GM12878 (cell line): ENCODE measurements around the gene PITPNC1. TPM values are rescaled to one million over a fixed set of nuclear protein-coding genes. Genes with fewer than 3 reads are reported as not detected.

Experiments used
- ATAC-seq: fragments of 200-7000 bp; cut with Tn5 transposase; 3 replicates; pipeline ENCODE4 v1.9.1; 2020; ENCODE audit warnings: mild to moderate bottlenecking, moderate library complexity
- BruUV-seq: library from RNA; stranded (reverse); fragments of 400-500 nt; replicated peaks from 2 replicates; lab custom pipeline; 2021; lab: Mats Ljungman, UMichigan
- CTCF ChIA-PET: fragments of 300-600 bp; sonication (Branson Sonifier 250); formaldehyde crosslinking; extraction: SDS; loops from one replicate; lab custom pipeline; 2021; ENCODE audit warnings: inconsistent platforms; lab: Yijun Ruan, JAX
- POLR2A ChIA-PET: fragments of 350-600 bp; formaldehyde crosslinking; extraction: SDS; loops from one replicate; lab custom pipeline; 2021; ENCODE audit warnings: inconsistent platforms; lab: Charles Lee
- RAD21 ChIA-PET: fragments of 300-600 bp; sonication (Branson Sonifier 250); formaldehyde crosslinking; loops from one replicate; lab custom pipeline; 2023; ENCODE audit warnings: antibody characterized with exemption; ENCODE audit not compliant: unreplicated experiment; lab: Charles Lee
- SMC1A ChIA-PET: fragments of 300-600 bp; sonication (Branson Sonifier 250); formaldehyde crosslinking; loops from one replicate; lab custom pipeline; 2023; ENCODE audit not compliant: unreplicated experiment, uncharacterized antibody; lab: Charles Lee
- DNase-seq: peaks from one replicate; pipeline ENCODE4 v3.0.0-alpha.2; 2011; ENCODE audit warnings: low read depth, low spot score
- FAIRE-seq: peaks from 3 replicates; lab custom pipeline; 2011; peaks lifted over from hg19 to GRCh38; lab: Jason Lieb, UNC
- H2AFZ ChIP-seq: 2 replicates; pipeline ENCODE4 v1.6.0; 2011; ENCODE audit warnings: low read depth, low read length, control low read depth; ENCODE audit not compliant: control insufficient read depth
- H3K27ac ChIP-seq: 2 replicates; pipeline ENCODE4 v1.5.1; 2011; ENCODE audit warnings: control low read depth; ENCODE audit not compliant: control insufficient read depth, insufficient read depth
- H3K27me3 ChIP-seq, 2 experiments: replicated peaks in 1 of 2; 2 replicates each; pipeline versions ENCODE4 v1.6.0 to v1.6.1; 2011; ENCODE audit warnings: low read length in 1 of 2; ENCODE audit not compliant: control insufficient read depth in 2 of 2, insufficient read depth in 2 of 2
- H3K36me3 ChIP-seq, 2 experiments: 2 replicates each; pipeline ENCODE4 v1.5.1; 2011; ENCODE audit warnings: low read length in 1 of 2; ENCODE audit not compliant: control insufficient read depth in 2 of 2, insufficient read depth in 2 of 2
- H3K4me1 ChIP-seq: 2 replicates; pipeline ENCODE4 v1.6.1; 2011; ENCODE audit warnings: mild to moderate bottlenecking, low read length, moderate library complexity, mixed read lengths; ENCODE audit not compliant: control insufficient read depth, insufficient read depth
- H3K4me2 ChIP-seq: 2 replicates; pipeline ENCODE4 v1.6.0; 2011; ENCODE audit warnings: control low read depth; ENCODE audit not compliant: control insufficient read depth, insufficient read depth
- H3K4me3 ChIP-seq: fragments of 200-600 bp; sonication (generic); 2 replicates; pipeline ENCODE4 v1.5.1; 2016
- H3K79me2 ChIP-seq: 2 replicates; pipeline ENCODE4 v1.6.0; 2011; ENCODE audit warnings: low read length; ENCODE audit not compliant: control insufficient read depth, insufficient read depth
- H3K9ac ChIP-seq: 2 replicates; pipeline ENCODE4 v1.8.0; 2011; ENCODE audit warnings: low read length, control low read depth, mixed read lengths; ENCODE audit not compliant: control insufficient read depth, insufficient read depth
- H3K9me3 ChIP-seq: replicated peaks from 3 replicates; pipeline ENCODE4 v1.5.1; 2011; ENCODE audit warnings: mild to moderate bottlenecking, low read length; ENCODE audit not compliant: control insufficient read depth, insufficient read depth
- H4K20me1 ChIP-seq: 2 replicates; pipeline ENCODE4 v1.6.0; 2011; ENCODE audit not compliant: control insufficient read depth, insufficient read depth
- BRCA1 ChIP-seq: IDR thresholded peaks from 2 replicates; pipeline ENCODE4 v1.6.1; 2011; ENCODE audit warnings: low read depth, low read length, improper control_type of control experiment
- CREM ChIP-seq: IDR thresholded peaks from 2 replicates; pipeline ENCODE4 v1.6.1; 2014; ENCODE audit warnings: antibody characterized with exemption, low read depth
- EED ChIP-seq: sonication (generic); IDR thresholded peaks from 2 replicates; pipeline ENCODE4 v1.6.1; 2016; ENCODE audit warnings: antibody characterized with exemption, low read depth
- RB1 ChIP-seq: fragments of 450-650 bp; formaldehyde crosslinking; IDR thresholded peaks from 2 replicates; pipeline ENCODE4 v1.6.1; 2017; ENCODE audit warnings: mild to moderate bottlenecking, borderline replicate concordance
- YY1 ChIP-seq: IDR thresholded peaks from 2 replicates; pipeline ENCODE4 v1.6.1; 2011; ENCODE audit warnings: low read depth, mild to moderate bottlenecking, low read length
- WGBS: methylation state at CpG from one replicate; pipeline ENCODE4 v1.1.6; 2016; ENCODE audit warnings: low lambda C conversion rate; ENCODE audit not compliant: insufficient replicate concordance, insufficient coverage; ENCODE audit errors: missing lambda C conversion rate; 5-methylcytosine and 5-hydroxymethylcytosine counted together
- in situ Hi-C: fragments of 300-500 bp; cut with MboI; formaldehyde crosslinking; loops from 9 replicates; pipeline ENCODE4 v1.14.3; 2018; ENCODE audit warnings: mixed read lengths
- intact Hi-C: fragments of 100-400 bp; cut with micrococcal nuclease; formaldehyde crosslinking; loops from one replicate; pipeline ENCODE4 v1.14.2; 2022; ENCODE audit not compliant: unreplicated experiment
- polyA plus RNA-seq, 11 experiments: library from polyadenylated mRNA; depleted of rRNA in 4 of 11; unstranded in 6 of 11; stranded (reverse) in 5 of 11; fragments of >200 nt; fragmentation: Nextera tagmentation in 4 of 11; fragmentation: Illumina TruSeq in 1 of 11; extraction: Ambion mirVana in 4 of 11; extraction: Trizol in 1 of 11; gene quantifications; 1 replicate in 1 of 11; 2 replicates in 10 of 11; pipeline versions ENCODE4 v1.2.1 to v1.2.3, GENCODE V29; 2011 to 2016; ENCODE audit warnings: inconsistent platforms in 2 of 11, missing spikeins in 2 of 11, low read depth in 1 of 11
- total RNA-seq, 4 experiments: library from RNA; depleted of rRNA in 3 of 4; stranded (reverse); fragments of >200 nt in 3 of 4; fragmentation: Illumina TruSeq in 1 of 4; extraction: Trizol in 1 of 4; gene quantifications; 2 replicates each; pipeline versions ENCODE4 v1.2.1 to v1.2.3, GENCODE V29; 2013 to 2021
- TF ChIP-seq, protein P1 (sequence below), 3 experiments: IDR thresholded peaks in 2 of 3; conservative IDR thresholded peaks in 1 of 3; 2 replicates each; pipeline ENCODE4 v1.5.1; 2011; ENCODE audit warnings: low read depth in 3 of 3, low read length in 3 of 3, mild to moderate bottlenecking in 3 of 3, control low read depth in 2 of 3, moderate library complexity in 2 of 3, inconsistent platforms in 1 of 3, mixed read lengths in 1 of 3; ENCODE audit not compliant: control insufficient read depth in 2 of 3, insufficient read depth in 1 of 3; ENCODE audit errors: extremely low read depth in 1 of 3
- TF ChIP-seq, protein P2 (sequence below): IDR thresholded peaks from 2 replicates; pipeline ENCODE4 v1.6.1; 2011; ENCODE audit warnings: borderline replicate concordance, low read depth, mild to moderate bottlenecking, moderate library complexity, mixed read lengths, low read length; ENCODE audit not compliant: insufficient read depth; ENCODE audit errors: extremely low read length
- TF ChIP-seq, protein P3 (sequence below): fragments of 450-650 bp; IDR thresholded peaks from 2 replicates; pipeline ENCODE4 v1.6.1; 2017; ENCODE audit warnings: mild to moderate bottlenecking, moderate library complexity
- TF ChIP-seq, protein P4 (sequence below): fragments of 450-650 bp; IDR thresholded peaks from 2 replicates; pipeline ENCODE4 v1.6.1; 2017; ENCODE audit warnings: mild to moderate bottlenecking, moderate library complexity

Gene PITPNC1
- total and polyA plus RNA-seq, 10 of the 15 experiments (the other 5 are each of a cell fraction or from before 2014, with no cell fraction given), result 12.2 to 62.4 (median 47.3) TPM

DNA sequence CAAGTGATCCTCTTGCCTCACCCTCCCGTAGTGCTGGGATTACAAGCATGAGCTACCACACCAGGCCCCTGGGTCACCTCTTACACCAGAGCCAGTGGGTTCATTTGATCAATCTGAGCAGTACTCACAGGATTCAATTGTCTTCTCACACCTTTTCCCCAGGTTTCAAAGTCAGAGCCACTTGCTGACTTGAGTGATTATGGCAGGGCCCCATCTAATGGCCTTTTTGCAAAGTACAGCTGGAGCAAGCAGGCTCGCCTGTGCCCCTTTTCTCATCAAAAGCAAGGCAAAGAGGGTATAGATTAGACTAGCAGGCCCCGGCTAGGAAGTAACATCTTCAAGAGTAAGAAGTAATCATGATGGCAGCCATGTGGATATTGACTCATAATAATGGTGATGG lies 225.9 kb downstream of the PITPNC1 start:
- ChIA-PET CTCF (interaction anchor here (0.7 to 10.6 kb wide), 35 partner anchors 8 to 228 kb away, joined by 3 to 163 read pairs (median 6); partner anchors contain the start of gene PITPNC1), POLR2A (interaction anchor here (0.6 to 1.9 kb wide), 8 partner anchors 9 to 223 kb away, joined by 3 to 8 read pairs (median 6); no protein-coding TSS in a partner anchor), RAD21 (interaction anchor here (0.7 to 6.3 kb wide), 27 partner anchors 9 to 243 kb away, joined by 3 to 58 read pairs (median 4); no protein-coding TSS in a partner anchor), SMC1A (interaction anchor here (0.7 to 5.9 kb wide), 32 partner anchors 9 to 229 kb away, joined by 3 to 89 read pairs (median 5); no protein-coding TSS in a partner anchor)
- Histone ChIP-seq H3K9ac (0 out of 2 replicates have a peak overlapping the region, but pooled peaks have one; percentile 38), H4K20me1 (no peaks in the 10 kb centered on the region), H3K27ac (peak overlapping the region; percentile 46), H3K27me3 (no peaks in the 10 kb centered on the region), H3K4me3 (no peak overlapping the region), H3K9me3 (peaks cover 4% of the 10 kb centered on the region; the same call in 2 of the 3 replicates), H3K79me2 (no peaks in the 10 kb centered on the region; the same call in none of the 2 replicates), H3K4me2 (no peak overlapping the region), H2AFZ (no peak overlapping the region; the same call in 1 of the 2 replicates), H3K36me3 (no peaks in the 10 kb centered on the region; a peak in 2 of 4 replicates), H3K4me1 (peaks cover 34% of the 10 kb centered on the region)
- 13% methylated on average over 3 of the region's 3 CpGs for WGBS
- no peak for DNase-seq
- peak; percentile 97 for ATAC-seq
- peak; percentile 7 for FAIRE-seq
- in situ Hi-C loops, result loop anchor here (5.0 kb wide), 1 partner anchor 226 kb away; the partner anchor contains the start of gene PITPNC1
- intact Hi-C loops, result loop anchor here (1.0 to 2.0 kb wide), 4 partner anchors 25 to 224 kb away; no protein-coding TSS in a partner anchor
- BruUV-seq, result no TSS peak
- TF ChIP-seq RB1, result 0 out of 2 replicates have a peak, but pooled peaks have one; percentile 47
- TF ChIP-seq CREM, result peak; percentile 6; the same call in 1 of the 2 replicates
- TF ChIP-seq BRCA1, result no peak
- TF ChIP-seq, protein P1, sequence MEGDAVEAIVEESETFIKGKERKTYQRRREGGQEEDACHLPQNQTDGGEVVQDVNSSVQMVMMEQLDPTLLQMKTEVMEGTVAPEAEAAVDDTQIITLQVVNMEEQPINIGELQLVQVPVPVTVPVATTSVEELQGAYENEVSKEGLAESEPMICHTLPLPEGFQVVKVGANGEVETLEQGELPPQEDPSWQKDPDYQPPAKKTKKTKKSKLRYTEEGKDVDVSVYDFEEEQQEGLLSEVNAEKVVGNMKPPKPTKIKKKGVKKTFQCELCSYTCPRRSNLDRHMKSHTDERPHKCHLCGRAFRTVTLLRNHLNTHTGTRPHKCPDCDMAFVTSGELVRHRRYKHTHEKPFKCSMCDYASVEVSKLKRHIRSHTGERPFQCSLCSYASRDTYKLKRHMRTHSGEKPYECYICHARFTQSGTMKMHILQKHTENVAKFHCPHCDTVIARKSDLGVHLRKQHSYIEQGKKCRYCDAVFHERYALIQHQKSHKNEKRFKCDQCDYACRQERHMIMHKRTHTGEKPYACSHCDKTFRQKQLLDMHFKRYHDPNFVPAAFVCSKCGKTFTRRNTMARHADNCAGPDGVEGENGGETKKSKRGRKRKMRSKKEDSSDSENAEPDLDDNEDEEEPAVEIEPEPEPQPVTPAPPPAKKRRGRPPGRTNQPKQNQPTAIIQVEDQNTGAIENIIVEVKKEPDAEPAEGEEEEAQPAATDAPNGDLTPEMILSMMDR (IDR thresholded peaks at IDR 0.05 in 2 of 3, conservative IDR thresholded peaks at IDR 0.05 in 1 of 3; ENCODE audit: control insufficient read depth in 2 of 3, extremely low read depth in 1 of 3, insufficient read depth in 1 of 3, low read depth in 3 of 3, low read length in 3 of 3), result peak; percentile 70 to 87 (median 73); a peak in 5 of 6 replicates
- TF ChIP-seq YY1, result peak; percentile 72
- TF ChIP-seq, protein P2, sequence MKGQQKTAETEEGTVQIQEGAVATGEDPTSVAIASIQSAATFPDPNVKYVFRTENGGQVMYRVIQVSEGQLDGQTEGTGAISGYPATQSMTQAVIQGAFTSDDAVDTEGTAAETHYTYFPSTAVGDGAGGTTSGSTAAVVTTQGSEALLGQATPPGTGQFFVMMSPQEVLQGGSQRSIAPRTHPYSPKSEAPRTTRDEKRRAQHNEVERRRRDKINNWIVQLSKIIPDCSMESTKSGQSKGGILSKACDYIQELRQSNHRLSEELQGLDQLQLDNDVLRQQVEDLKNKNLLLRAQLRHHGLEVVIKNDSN, result no peak
- TF ChIP-seq EED, result peak; percentile 26; the same call in 1 of the 2 replicates
- TF ChIP-seq, protein P3, sequence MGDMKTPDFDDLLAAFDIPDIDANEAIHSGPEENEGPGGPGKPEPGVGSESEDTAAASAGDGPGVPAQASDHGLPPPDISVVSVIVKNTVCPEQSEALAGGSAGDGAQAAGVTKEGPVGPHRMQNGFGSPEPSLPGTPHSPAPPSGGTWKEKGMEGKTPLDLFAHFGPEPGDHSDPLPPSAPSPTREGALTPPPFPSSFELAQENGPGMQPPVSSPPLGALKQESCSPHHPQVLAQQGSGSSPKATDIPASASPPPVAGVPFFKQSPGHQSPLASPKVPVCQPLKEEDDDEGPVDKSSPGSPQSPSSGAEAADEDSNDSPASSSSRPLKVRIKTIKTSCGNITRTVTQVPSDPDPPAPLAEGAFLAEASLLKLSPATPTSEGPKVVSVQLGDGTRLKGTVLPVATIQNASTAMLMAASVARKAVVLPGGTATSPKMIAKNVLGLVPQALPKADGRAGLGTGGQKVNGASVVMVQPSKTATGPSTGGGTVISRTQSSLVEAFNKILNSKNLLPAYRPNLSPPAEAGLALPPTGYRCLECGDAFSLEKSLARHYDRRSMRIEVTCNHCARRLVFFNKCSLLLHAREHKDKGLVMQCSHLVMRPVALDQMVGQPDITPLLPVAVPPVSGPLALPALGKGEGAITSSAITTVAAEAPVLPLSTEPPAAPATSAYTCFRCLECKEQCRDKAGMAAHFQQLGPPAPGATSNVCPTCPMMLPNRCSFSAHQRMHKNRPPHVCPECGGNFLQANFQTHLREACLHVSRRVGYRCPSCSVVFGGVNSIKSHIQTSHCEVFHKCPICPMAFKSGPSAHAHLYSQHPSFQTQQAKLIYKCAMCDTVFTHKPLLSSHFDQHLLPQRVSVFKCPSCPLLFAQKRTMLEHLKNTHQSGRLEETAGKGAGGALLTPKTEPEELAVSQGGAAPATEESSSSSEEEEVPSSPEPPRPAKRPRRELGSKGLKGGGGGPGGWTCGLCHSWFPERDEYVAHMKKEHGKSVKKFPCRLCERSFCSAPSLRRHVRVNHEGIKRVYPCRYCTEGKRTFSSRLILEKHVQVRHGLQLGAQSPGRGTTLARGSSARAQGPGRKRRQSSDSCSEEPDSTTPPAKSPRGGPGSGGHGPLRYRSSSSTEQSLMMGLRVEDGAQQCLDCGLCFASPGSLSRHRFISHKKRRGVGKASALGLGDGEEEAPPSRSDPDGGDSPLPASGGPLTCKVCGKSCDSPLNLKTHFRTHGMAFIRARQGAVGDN, result peak; percentile 69; the same call in 1 of the 2 replicates
- TF ChIP-seq, protein P4, sequence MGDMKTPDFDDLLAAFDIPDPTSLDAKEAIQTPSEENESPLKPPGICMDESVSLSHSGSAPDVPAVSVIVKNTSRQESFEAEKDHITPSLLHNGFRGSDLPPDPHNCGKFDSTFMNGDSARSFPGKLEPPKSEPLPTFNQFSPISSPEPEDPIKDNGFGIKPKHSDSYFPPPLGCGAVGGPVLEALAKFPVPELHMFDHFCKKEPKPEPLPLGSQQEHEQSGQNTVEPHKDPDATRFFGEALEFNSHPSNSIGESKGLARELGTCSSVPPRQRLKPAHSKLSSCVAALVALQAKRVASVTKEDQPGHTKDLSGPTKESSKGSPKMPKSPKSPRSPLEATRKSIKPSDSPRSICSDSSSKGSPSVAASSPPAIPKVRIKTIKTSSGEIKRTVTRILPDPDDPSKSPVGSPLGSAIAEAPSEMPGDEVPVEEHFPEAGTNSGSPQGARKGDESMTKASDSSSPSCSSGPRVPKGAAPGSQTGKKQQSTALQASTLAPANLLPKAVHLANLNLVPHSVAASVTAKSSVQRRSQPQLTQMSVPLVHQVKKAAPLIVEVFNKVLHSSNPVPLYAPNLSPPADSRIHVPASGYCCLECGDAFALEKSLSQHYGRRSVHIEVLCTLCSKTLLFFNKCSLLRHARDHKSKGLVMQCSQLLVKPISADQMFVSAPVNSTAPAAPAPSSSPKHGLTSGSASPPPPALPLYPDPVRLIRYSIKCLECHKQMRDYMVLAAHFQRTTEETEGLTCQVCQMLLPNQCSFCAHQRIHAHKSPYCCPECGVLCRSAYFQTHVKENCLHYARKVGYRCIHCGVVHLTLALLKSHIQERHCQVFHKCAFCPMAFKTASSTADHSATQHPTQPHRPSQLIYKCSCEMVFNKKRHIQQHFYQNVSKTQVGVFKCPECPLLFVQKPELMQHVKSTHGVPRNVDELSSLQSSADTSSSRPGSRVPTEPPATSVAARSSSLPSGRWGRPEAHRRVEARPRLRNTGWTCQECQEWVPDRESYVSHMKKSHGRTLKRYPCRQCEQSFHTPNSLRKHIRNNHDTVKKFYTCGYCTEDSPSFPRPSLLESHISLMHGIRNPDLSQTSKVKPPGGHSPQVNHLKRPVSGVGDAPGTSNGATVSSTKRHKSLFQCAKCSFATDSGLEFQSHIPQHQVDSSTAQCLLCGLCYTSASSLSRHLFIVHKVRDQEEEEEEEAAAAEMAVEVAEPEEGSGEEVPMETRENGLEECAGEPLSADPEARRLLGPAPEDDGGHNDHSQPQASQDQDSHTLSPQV, result no peak
